ENCODE measurements around the gene CES4A.

- TF ChIP-seq GABPA (IDR thresholded peaks at IDR 0.05; ENCODE audit: low read depth), result no peak
- TF ChIP-seq CTCF (IDR thresholded peaks at IDR 0.05), result no peak
- TF ChIP-seq SIN3A (IDR thresholded peaks at IDR 0.05; ENCODE audit: borderline replicate concordance, low read depth, low read length), result no peak
- no peak for TF ChIP-seq MEF2A (IDR thresholded peaks at IDR 0.05; ENCODE audit: borderline replicate concordance, low read depth)
- TF ChIP-seq FOXM1 (IDR thresholded peaks at IDR 0.05; ENCODE audit: low read depth), result no peak
- no peak for TF ChIP-seq MAX (IDR thresholded peaks at IDR 0.05; ENCODE audit: low read depth)
- TF ChIP-seq EP300 (IDR thresholded peaks at IDR 0.05; ENCODE audit: borderline replicate concordance in 1 of 2, low read depth in 1 of 2, low read length in 1 of 2), result no peak
Observed at GRCh38 chr16:66986559-66986958, 1.8 kb upstream of the CES4A start.
